Stimulated activated CD8-positive, alpha-beta memory T cell treated with anti-CD3 and anti-CD28 coated beads, Interleukin-12 subunit alpha, Interleukin-12 subunit beta, amount 100 ng/mL, for 24 hours (primary cell): Measurements from ENCODE around the gene SPOCK1.

ENCODE experiments used
- DNase-seq: peaks from one replicate; pipeline ENCODE4 v3.0.0-alpha.2; 2020; ENCODE audit errors: extremely low read depth

SPOCK1 gene

GRCh38 chr5:137148655-137149054, 350.5 kb downstream of the SPOCK1 start:
- DNase-seq: no peak

- DNase-seq: no peak
Observed at GRCh38 chr5:137148159-137148558, 351.0 kb downstream of the SPOCK1 start.

- no peak for DNase-seq
Observed at GRCh38 chr5:137147346-137147745, 351.8 kb downstream of the SPOCK1 start.

GRCh38 chr5:137146402-137146890, 352.7 kb downstream of the SPOCK1 start:
- DNase-seq: no peak

GRCh38 chr5:137145721-137146120, 353.4 kb downstream of the SPOCK1 start:
- no peak for DNase-seq

GRCh38 chr5:137144656-137145055, 354.5 kb downstream of the SPOCK1 start:
- no peak for DNase-seq

- no peak for DNase-seq
Observed at GRCh38 chr5:137142764-137143605, 356.1 kb downstream of the SPOCK1 start.

GRCh38 chr5:137142346-137142745, 356.8 kb downstream of the SPOCK1 start:
- DNase-seq: no peak

GRCh38 chr5:137141779-137142178, 357.3 kb downstream of the SPOCK1 start:
- DNase-seq: no peak

- DNase-seq: no peak
Observed at GRCh38 chr5:137136991-137137632, 362.0 kb downstream of the SPOCK1 start.

- no peak for DNase-seq
Observed at GRCh38 chr5:137134920-137135532, 364.1 kb downstream of the SPOCK1 start.

GRCh38 chr5:137129886-137130680, 369.0 kb downstream of the SPOCK1 start:
- DNase-seq: no peak

GRCh38 chr5:137128012-137128411, 371.1 kb downstream of the SPOCK1 start:
- DNase-seq: no peak

GRCh38 chr5:137126829-137127228, 372.3 kb downstream of the SPOCK1 start:
- DNase-seq: no peak

- no peak for DNase-seq
Observed at GRCh38 chr5:137122558-137122957, 376.6 kb downstream of the SPOCK1 start.

GRCh38 chr5:137122075-137122474, 377.1 kb downstream of the SPOCK1 start:
- no peak for DNase-seq

GRCh38 chr5:137119321-137119720, 379.8 kb downstream of the SPOCK1 start:
- DNase-seq: no peak

GRCh38 chr5:137118629-137119028, 380.5 kb downstream of the SPOCK1 start:
- DNase-seq: no peak

- no peak for DNase-seq
Observed at GRCh38 chr5:137115152-137115551, 384.0 kb downstream of the SPOCK1 start.

- no peak for DNase-seq
Observed at GRCh38 chr5:137114529-137114928, 384.6 kb downstream of the SPOCK1 start.

GRCh38 chr5:137113939-137114338, 385.2 kb downstream of the SPOCK1 start:
- DNase-seq: no peak

GRCh38 chr5:137113161-137113560, 386.0 kb downstream of the SPOCK1 start:
- DNase-seq: no peak
